NCI-H345 treated with DMSO at 0.1 percent for 48 hours (cell line): ENCODE measurements around the gene ASIP.
A peak's percentile ranks its signal among the peaks of the same experiment; 100 is the strongest.
"Not testable (repeated sequence)": the region's sequence is repeated elsewhere in the genome, so short reads cannot be mapped to it uniquely, and the experiment has no call there.

Experiments
- DNase-seq: peaks from one replicate; lab custom pipeline; 2025; ENCODE audit not compliant: unreplicated experiment; lab: John Stamatoyannopoulos, UW

ASIP gene

GRCh38 chr20:34282041-34282440 lies 40.8 kb downstream of the ASIP start:
- no peak for DNase-seq

GRCh38 chr20:34283844-34284243 lies 42.6 kb downstream of the ASIP start:
- no peak for DNase-seq

DNA sequence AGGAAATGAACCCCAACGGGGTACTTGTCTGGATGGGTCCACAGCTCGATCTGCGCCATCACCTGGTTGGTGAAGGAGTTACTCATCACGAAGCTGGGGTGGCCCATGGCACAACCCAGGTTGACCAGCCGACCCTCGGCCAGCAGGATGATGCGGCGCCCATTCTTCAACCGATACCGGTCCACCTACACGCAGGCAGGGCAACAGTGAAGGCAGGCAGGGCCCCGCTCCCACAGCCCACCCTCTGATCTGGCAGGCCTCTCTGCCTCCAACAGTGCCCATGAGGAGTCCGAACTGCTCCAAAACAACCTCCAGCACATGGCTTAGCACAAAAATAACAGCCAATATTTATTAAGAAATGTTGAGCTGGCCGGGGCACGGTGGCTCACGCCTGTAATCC lies 44.2 kb downstream of the ASIP start:
- DNase-seq = no peak

- not testable (repeated sequence) for DNase-seq
Observed at GRCh38 chr20:34287500-34287899, 46.3 kb downstream of the ASIP start.

DNA sequence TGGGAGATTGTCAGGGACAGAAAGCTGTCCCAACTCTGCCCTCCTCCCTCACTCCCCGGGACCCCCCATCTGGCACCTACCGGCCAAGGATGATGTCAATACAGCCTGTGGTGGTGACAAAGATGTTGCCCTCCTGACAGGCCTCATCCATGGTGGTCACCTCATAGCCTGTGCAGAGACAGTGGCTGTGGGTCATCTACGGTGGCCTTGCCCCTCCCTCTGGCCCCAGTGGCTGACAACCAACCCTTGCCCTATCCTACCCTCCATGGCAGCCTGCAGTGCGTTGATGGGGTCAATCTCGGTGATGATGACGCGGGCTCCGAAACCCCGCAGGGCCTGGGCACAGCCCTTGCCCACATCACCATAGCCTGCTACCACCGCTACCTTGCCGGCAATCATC lies 49.2 kb downstream of the ASIP start:
- DNase-seq = no peak

DNA sequence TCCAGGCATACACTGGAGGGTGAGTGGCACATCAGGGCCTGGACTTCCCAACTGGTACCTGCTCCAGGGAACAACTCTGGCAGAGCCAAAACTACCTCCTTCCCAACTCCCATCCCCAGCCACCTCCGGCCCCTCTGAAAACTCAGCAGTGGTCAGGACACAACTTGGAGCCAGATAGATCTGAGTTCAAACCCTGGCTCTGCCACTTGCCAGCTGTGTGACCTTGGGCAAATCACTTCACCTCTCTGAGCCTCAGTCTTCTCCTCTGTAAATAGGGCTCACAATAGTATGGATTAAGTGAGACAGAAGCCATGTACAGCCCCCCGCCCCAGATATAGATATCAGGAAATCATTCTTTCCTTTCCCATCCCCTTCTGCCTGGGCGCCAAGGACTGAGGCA lies 51.3 kb downstream of the ASIP start:
- DNase-seq = no peak

DNA sequence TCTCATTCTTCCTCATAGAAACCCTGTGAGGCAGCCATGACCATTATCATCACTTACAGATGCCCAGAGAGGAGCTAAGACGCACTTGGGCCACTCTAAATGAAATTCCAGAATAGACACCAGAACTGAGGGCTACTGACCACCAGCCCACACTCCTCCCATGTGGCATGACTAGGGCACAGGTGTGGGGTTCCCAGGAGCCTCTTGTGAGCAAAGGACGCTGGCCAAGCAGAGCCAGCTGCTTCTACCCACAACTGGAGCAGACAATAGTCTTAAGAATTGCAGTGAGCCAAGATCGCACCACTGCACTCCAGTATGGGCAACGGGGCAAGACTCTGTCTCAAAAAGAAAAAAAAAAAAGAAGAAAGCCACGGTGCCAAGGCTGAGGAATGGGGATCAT lies 51.9 kb downstream of the ASIP start:
- DNase-seq = no peak

- DNase-seq = no peak
Observed at GRCh38 chr20:34293589-34293988, 52.4 kb downstream of the ASIP start.

GRCh38 chr20:34294563-34294962 lies 53.3 kb downstream of the ASIP start:
- DNase-seq = no peak

- DNase-seq = no peak
Observed at GRCh38 chr20:34295284-34295683, 54.1 kb downstream of the ASIP start.

GRCh38 chr20:34296468-34296867 lies 55.2 kb downstream of the ASIP start:
- DNase-seq = no peak

DNA sequence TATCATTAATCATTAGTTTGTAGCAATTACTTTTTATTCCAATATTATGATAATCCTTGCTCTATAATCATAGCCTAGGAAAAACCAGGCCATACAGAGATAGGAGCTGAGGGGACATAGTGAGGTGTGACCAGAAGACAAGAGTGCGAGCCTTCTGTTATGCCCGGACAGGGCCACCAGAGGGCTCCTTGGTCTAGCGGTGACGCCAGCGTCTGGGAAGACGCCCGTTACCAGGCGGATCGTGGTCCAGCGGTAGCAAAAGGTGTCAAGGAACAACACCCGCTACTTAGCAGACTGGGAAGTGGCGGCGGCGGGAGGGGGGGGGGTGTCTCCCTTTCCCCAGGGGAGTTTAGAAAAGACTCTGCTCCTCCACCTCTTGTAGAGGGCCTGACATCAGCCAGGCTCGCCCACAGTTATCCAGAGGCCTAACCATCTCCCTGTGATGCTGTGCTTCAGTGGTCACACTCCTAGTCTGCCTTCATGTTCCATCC lies 57.1 kb downstream of the ASIP start:
- DNase-seq = not testable (repeated sequence)

GRCh38 chr20:34299556-34300255 lies 58.5 kb downstream of the ASIP start:
- no peak for DNase-seq

DNA sequence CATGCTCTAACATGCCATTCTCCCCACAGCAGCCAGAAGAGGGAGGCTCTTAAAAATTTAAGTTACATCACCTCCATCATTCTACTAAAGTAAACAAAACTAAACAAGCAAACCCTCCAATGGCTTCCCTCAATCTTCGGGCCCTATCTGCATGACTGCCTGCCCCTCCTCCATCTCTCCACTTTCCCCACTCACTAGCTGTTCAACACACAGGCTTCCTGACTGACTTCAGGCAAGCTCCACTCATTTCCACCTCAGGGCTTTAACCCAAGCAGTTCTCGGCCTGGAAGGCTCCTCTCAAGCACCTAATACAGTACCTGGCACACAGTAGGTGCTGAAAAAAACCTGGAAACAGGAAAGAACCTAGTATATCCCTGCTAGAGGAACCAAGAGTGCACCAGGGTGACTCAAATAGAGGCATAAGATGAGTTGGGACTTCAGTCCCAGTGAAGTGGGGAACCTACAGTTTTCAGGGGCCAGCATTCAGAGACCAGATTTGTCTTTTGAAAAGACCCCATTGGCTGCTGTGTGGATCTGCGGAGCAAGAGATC lies 59.1 kb downstream of the ASIP start:
- peak; percentile 40 for DNase-seq

- DNase-seq = no peak
Observed at GRCh38 chr20:34300809-34301586, 59.8 kb downstream of the ASIP start.

DNA sequence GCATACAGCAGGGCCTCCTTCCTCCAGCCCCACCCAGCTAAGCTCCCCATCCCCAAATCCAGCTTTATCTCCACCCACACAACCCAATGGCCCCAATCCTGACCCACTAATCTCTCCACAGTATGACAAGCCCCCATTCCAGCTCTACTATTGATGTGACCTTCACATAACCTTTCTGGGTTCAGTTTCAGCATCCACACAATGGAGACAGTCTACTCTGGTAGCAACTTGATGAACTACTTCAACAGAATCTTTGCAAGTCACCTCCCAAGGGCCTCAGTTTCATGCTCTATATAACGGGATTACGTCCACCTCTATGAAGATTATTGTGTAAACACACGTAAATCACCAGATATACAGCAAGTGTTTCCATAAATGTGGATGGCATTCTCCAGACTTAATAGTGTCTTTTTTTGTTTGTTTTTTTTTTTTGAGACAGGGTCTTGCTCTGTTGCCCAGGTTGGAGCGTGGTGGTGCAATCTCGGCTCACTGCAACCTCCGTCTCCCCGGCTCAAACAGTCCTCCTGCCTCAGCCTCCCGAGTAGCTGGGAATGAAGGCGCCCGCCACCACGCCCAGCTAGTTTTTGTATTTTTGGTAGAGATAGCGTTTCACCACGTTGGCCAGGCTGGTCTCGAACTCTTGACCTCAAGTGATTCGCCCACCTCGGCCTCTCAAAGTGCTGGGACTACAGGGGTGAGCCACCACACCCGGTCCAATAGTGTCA lies 60.5 kb downstream of the ASIP start:
- no peak for DNase-seq

GRCh38 chr20:34302312-34302722 lies 61.1 kb downstream of the ASIP start:
- no peak for DNase-seq

- DNase-seq = peak; percentile 96
Observed at GRCh38 chr20:34302723-34303533, 61.7 kb downstream of the ASIP start, which contains the start of gene AHCY. AHCY (minus strand) TSS chr20:34303355; CDS start chr20:34303270, 85 bp downstream.

- no peak for DNase-seq
Observed at GRCh38 chr20:34305333-34306230, 64.4 kb downstream of the ASIP start.
